Jurkat, Clone E6-1 (cell line): Measurements from ENCODE around the gene CLOCK.

Experiments used
- DNase-seq: peaks from one replicate; pipeline ENCODE4 v3.0.0-alpha.2; 2011; ENCODE audit warnings: low read depth, low spot score
- H3K4me3 ChIP-seq: 2 replicates; pipeline ENCODE4 v1.5.1; 2011; ENCODE audit warnings: mild to moderate bottlenecking, low read length, control low read depth, moderate library complexity

The CLOCK gene

GRCh38 chr4:55545641-55546505 is 836 bp downstream of the CLOCK start:
- H3K4me3 ChIP-seq = peak overlapping the region; percentile 78
- no peak for DNase-seq

- DNase-seq = no peak
Observed at GRCh38 chr4:55545151-55545550, 1.6 kb downstream of the CLOCK start.

GRCh38 chr4:55543858-55544257 is 2.9 kb downstream of the CLOCK start:
- no peak overlapping the region for H3K4me3 ChIP-seq
- no peak for DNase-seq

More at GRCh38 chr4:55545151-55545550, 1.6 kb downstream of the CLOCK start:
- H3K4me3 ChIP-seq = peak overlapping the region; percentile 78

GRCh38 chr4:55540271-55540670 is 6.4 kb downstream of the CLOCK start:
- H3K4me3 ChIP-seq = no peak overlapping the region
- no peak for DNase-seq

- DNase-seq = no peak
- H3K4me3 ChIP-seq = no peak overlapping the region
Observed at GRCh38 chr4:55539658-55540057, 7.1 kb downstream of the CLOCK start.

GRCh38 chr4:55538531-55538930 is 8.2 kb downstream of the CLOCK start:
- no peak overlapping the region for H3K4me3 ChIP-seq
- DNase-seq = no peak

GRCh38 chr4:55534306-55534705 is 12.4 kb downstream of the CLOCK start:
- no peak overlapping the region for H3K4me3 ChIP-seq
- DNase-seq = no peak

- no peak for DNase-seq
- H3K4me3 ChIP-seq = no peak overlapping the region
Observed at GRCh38 chr4:55530691-55531090, 16.0 kb downstream of the CLOCK start.

- H3K4me3 ChIP-seq = no peak overlapping the region
- no peak for DNase-seq
Observed at GRCh38 chr4:55530167-55530566, 16.5 kb downstream of the CLOCK start.

- no peak overlapping the region for H3K4me3 ChIP-seq
Observed at GRCh38 chr4:55528491-55528890, 18.2 kb downstream of the CLOCK start.

GRCh38 chr4:55524844-55525571 is 21.7 kb downstream of the CLOCK start:
- no peak overlapping the region for H3K4me3 ChIP-seq
- no peak for DNase-seq

More at GRCh38 chr4:55528491-55528890, 18.2 kb downstream of the CLOCK start:
- no peak for DNase-seq

- no peak for DNase-seq
- no peak overlapping the region for H3K4me3 ChIP-seq
Observed at GRCh38 chr4:55518442-55518841, 28.3 kb downstream of the CLOCK start.

- DNase-seq = no peak
- H3K4me3 ChIP-seq = no peak overlapping the region
Observed at GRCh38 chr4:55517526-55518229, 29.0 kb downstream of the CLOCK start.

GRCh38 chr4:55512922-55513571 is 33.7 kb downstream of the CLOCK start:
- H3K4me3 ChIP-seq = no peak overlapping the region
- DNase-seq = no peak

- no peak overlapping the region for H3K4me3 ChIP-seq
- DNase-seq = no peak
Observed at GRCh38 chr4:55512077-55512476, 34.6 kb downstream of the CLOCK start.

- H3K4me3 ChIP-seq = no peak overlapping the region
- DNase-seq = no peak
Observed at GRCh38 chr4:55510685-55511084, 36.0 kb downstream of the CLOCK start.

GRCh38 chr4:55509266-55509665 is 37.4 kb downstream of the CLOCK start:
- no peak for DNase-seq
- H3K4me3 ChIP-seq = no peak overlapping the region

- no peak for DNase-seq
- no peak overlapping the region for H3K4me3 ChIP-seq
Observed at GRCh38 chr4:55507612-55508011, 39.1 kb downstream of the CLOCK start.

GRCh38 chr4:55503169-55503568 is 43.5 kb downstream of the CLOCK start:
- no peak for DNase-seq
- H3K4me3 ChIP-seq = no peak overlapping the region
